GM06990 (cell line): ENCODE data around the gene NR4A3.

ENCODE experiments used
- DNase-seq: peaks from one replicate; pipeline ENCODE4 v3.0.0-alpha.2; 2011; ENCODE audit not compliant: insufficient read length; ENCODE audit errors: extremely low read depth
- H3K27me3 ChIP-seq: replicated peaks from 2 replicates; pipeline ENCODE4 v1.6.0; 2011; ENCODE audit warnings: low read length; ENCODE audit not compliant: control insufficient read depth, insufficient read depth
- H3K36me3 ChIP-seq: 2 replicates; pipeline ENCODE4 v1.5.1; 2011; ENCODE audit warnings: low read length; ENCODE audit not compliant: control insufficient read depth, insufficient read depth
- H3K4me3 ChIP-seq: replicated peaks from 2 replicates; pipeline ENCODE4 v1.5.1; 2011; ENCODE audit warnings: low read depth, mild to moderate bottlenecking, control low read depth, low read length
- CTCF ChIP-seq: IDR thresholded peaks from 2 replicates; pipeline ENCODE4 v1.5.1; 2011; ENCODE audit warnings: low read length, control low read depth, mild to moderate bottlenecking, inconsistent platforms; ENCODE audit not compliant: insufficient read depth, poor library complexity, severe bottlenecking

The NR4A3 gene

DNA sequence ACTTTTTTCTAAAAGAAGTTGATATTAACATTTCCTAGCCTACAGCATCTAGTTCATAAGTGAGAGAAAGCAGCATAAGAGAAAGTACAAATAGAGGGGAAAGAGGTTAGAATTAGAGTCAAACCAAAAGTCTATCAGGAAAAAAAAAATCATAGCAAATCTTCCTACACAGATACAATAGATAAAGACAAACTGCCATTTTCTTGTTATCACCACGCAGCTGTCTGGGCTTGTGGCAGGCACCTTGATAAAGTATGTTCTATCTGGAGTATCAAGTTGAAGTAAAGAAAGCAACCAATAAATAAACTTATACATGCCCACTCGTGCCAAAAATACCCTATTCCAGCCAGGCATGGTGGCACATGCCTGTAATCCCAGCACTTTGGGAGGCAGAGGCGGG, 5.3 kb upstream of the NR4A3 start:
- no peak for TF ChIP-seq CTCF
- H3K36me3 ChIP-seq: no peaks in the 10 kb centered on the region
- no peaks in the 10 kb centered on the region for H3K27me3 ChIP-seq
- DNase-seq: no peak
- no peak overlapping the region for H3K4me3 ChIP-seq

- no peaks in the 10 kb centered on the region for H3K36me3 ChIP-seq
- TF ChIP-seq CTCF: no peak
Observed at GRCh38 chr9:99818500-99818899, 3.2 kb upstream of the NR4A3 start.

DNA sequence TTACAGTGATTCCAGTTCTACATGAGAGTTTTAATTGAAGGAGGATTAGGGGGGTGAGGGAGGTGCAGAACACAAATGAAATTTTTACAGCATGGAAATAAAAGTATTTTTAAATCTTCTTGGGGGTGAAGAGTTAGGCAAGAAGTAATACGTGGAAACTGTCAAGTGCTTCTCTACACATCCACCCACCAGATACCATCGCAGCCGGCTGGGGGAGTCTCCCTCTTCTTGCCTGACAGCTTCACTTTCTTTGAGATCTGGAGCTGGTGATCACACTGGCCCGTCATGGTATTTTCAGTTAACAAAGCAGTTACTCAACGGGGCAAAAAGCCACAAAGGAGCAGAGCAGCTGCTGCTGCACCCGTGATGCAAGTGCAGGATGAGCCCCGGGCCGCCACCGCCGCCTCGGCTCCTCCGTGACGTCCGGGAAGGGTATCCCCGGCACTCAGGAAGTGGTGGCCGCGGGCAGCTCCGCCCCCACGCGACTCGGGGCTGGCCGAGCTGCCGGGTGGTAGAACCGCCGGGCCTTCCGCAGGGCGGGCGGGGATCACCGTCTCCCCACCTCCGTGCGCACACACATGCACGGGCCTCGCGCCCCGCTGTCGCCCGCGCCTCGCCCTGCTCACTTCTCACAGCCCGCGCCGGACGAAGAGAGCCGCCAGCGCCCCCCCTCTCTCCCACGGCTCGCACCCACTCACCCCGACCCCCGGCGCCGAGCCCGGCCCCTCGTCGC, 2.4 kb upstream of the NR4A3 start:
- H3K4me3 ChIP-seq: peak overlapping the region; percentile 67
- no peak for TF ChIP-seq CTCF
- peak; percentile 97 for DNase-seq
- no peaks in the 10 kb centered on the region for H3K36me3 ChIP-seq
- no peaks in the 10 kb centered on the region for H3K27me3 ChIP-seq

More at GRCh38 chr9:99818500-99818899, 3.2 kb upstream of the NR4A3 start:
- DNase-seq: no peak
- H3K27me3 ChIP-seq: no peaks in the 10 kb centered on the region
- H3K4me3 ChIP-seq: peak overlapping the region; percentile 67

DNA sequence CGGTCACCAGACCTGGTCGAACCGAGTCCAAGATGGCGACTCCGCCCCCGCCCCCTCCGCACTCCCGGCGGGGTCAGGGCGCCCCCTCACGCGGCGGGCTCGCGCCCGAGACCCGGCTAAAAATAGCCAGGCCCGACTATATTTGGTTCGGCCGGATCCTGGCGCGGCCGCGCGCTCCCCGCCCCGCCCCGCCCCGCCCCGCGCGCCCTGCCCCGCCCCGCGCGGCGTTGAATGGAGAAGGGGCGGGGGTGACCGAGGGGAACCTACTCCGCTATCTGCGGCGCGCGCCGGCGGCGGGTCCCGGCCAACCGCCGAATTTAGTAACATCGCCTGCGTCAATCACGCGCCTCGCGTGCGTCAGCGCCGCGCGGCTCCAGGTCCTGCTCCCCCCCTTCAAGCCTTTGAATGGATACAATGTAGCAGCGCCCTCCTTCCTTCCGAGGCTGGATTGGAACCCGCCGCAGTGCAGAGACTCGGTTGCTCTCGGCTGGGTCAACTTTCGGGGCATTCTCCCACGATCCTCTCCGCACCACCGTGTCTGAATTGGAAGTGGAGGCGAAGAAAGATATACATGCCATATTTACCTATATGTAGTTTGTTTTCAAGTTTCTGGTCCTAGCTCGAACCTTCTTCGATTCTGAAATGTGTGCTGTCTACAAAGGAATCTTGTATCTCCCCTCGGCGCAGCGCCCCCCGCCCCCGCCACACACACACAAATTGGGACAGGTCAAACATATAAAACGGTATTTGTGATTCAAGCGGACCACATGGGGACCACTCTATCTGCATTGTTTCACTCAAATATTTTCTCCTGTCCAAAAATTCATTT, 1.6 kb upstream of the NR4A3 start:
- peak; percentile 96 for DNase-seq
- TF ChIP-seq CTCF: no peak
- no peaks in the 10 kb centered on the region for H3K27me3 ChIP-seq
- peak overlapping the region; percentile 86 for H3K4me3 ChIP-seq
- H3K36me3 ChIP-seq: no peaks in the 10 kb centered on the region

GRCh38 chr9:99820685-99821395, 845 bp upstream of the NR4A3 start:
- TF ChIP-seq CTCF: no peak
- H3K4me3 ChIP-seq: peak overlapping the region; percentile 86
- no peaks in the 10 kb centered on the region for H3K27me3 ChIP-seq
- DNase-seq: no peak
- H3K36me3 ChIP-seq: no peaks in the 10 kb centered on the region
